H1 (cell line): ENCODE results near the gene MXI1. TPM values are rescaled to one million over a fixed set of nuclear protein-coding genes. Genes with fewer than 3 reads are reported as not detected.

Experiments used
- CTCF ChIA-PET: fragments of 300-600 bp; sonication (Branson Sonifier 250); formaldehyde crosslinking; loops from one replicate; lab custom pipeline; 2021; ENCODE audit not compliant: partially characterized antibody; lab: Charles Lee
- POLR2A ChIA-PET: fragments of 300-600 bp; sonication (Branson Sonifier 250); formaldehyde crosslinking; loops from one replicate; lab custom pipeline; 2021; ENCODE audit warnings: inconsistent platforms; ENCODE audit not compliant: partially characterized antibody; lab: Charles Lee
- DNase-seq, 2 experiments: peaks; one replicate each; pipeline versions ENCODE4 v3.0.0 to v3.0.0-alpha.2; 2010 to 2022; ENCODE audit warnings: low spot score in 2 of 2, low read depth in 1 of 2, mixed read lengths in 1 of 2
- FAIRE-seq: peaks from 2 replicates; lab custom pipeline; 2011; peaks lifted over from hg19 to GRCh38; lab: Jason Lieb, UNC
- H2AFZ ChIP-seq: 2 replicates; pipeline ENCODE4 v1.8.1; 2012; ENCODE audit warnings: low read length, inconsistent platforms
- H2AK5ac ChIP-seq: 2 replicates; pipeline ENCODE4 v1.6.1; 2013; ENCODE audit warnings: low read depth, low read length
- H2BK120ac ChIP-seq: replicated peaks from 2 replicates; pipeline ENCODE3; 2013; ENCODE audit warnings: low read depth, low read length, inconsistent platforms
- H2BK12ac ChIP-seq: 2 replicates; pipeline ENCODE4 v1.6.1; 2013; ENCODE audit warnings: low read depth, low read length
- H2BK15ac ChIP-seq: 2 replicates; pipeline ENCODE4 v1.6.1; 2013; ENCODE audit warnings: low read length
- H2BK20ac ChIP-seq: 2 replicates; pipeline ENCODE4 v1.6.1; 2013; ENCODE audit warnings: low read length
- H2BK5ac ChIP-seq: 2 replicates; pipeline ENCODE4 v1.6.1; 2013; ENCODE audit warnings: low read depth, low read length
- H3K14ac ChIP-seq: 2 replicates; pipeline ENCODE4 v1.6.1; 2013; ENCODE audit warnings: inconsistent platforms; ENCODE audit not compliant: insufficient read length
- H3K18ac ChIP-seq: 2 replicates; pipeline ENCODE4 v1.6.1; 2013; ENCODE audit warnings: low read length; ENCODE audit errors: extremely low read depth
- H3K23ac ChIP-seq: 2 replicates; pipeline ENCODE4 v1.6.1; 2013; ENCODE audit warnings: inconsistent platforms; ENCODE audit not compliant: insufficient read length
- H3K23me2 ChIP-seq: 2 replicates; pipeline ENCODE4 v1.6.1; 2013; ENCODE audit warnings: low read depth, low read length
- H3K27ac ChIP-seq: 2 replicates; pipeline ENCODE4 v1.6.1; 2011; ENCODE audit warnings: low read depth, low read length, inconsistent platforms
- H3K27me3 ChIP-seq, 4 experiments: replicated peaks in 1 of 4; 1 replicate in 1 of 4; 2 replicates in 3 of 4; pipeline versions ENCODE4 v1.6.1 to v1.8.1; 2011 to 2013; ENCODE audit warnings: low read length in 3 of 4, mild to moderate bottlenecking in 3 of 4, inconsistent platforms in 2 of 4, mixed read lengths in 2 of 4, moderate library complexity in 1 of 4; ENCODE audit not compliant: control insufficient read depth in 3 of 4, insufficient read depth in 3 of 4; ENCODE audit errors: extremely low read depth in 1 of 4
- H3K36me3 ChIP-seq, 4 experiments: 2 replicates each; pipeline versions ENCODE4 v1.6.1 to v1.8.1; 2011 to 2013; ENCODE audit warnings: mild to moderate bottlenecking in 4 of 4, low read length in 3 of 4, moderate library complexity in 2 of 4, control low read depth in 1 of 4, inconsistent platforms in 1 of 4; ENCODE audit not compliant: insufficient read depth in 4 of 4, control insufficient read depth in 2 of 4
- H3K4ac ChIP-seq: replicated peaks from 2 replicates; pipeline ENCODE3; 2013; ENCODE audit warnings: low read length, low read depth, mixed read lengths, inconsistent platforms; ENCODE audit not compliant: insufficient read length
- H3K4me1 ChIP-seq, 4 experiments: replicated peaks in 1 of 4; 1 replicate in 1 of 4; 2 replicates in 3 of 4; pipeline versions ENCODE4 v1.6.1 to v1.8.1; 2011 to 2013; ENCODE audit warnings: low read length in 3 of 4, inconsistent platforms in 2 of 4, mixed read lengths in 1 of 4; ENCODE audit not compliant: insufficient read depth in 4 of 4, control insufficient read depth in 3 of 4
- H3K4me2 ChIP-seq, 2 experiments: 2 replicates each; pipeline versions ENCODE4 v1.6.1 to v1.8.1; 2011 to 2013; ENCODE audit warnings: low read depth in 2 of 2, low read length in 2 of 2, control low read depth in 1 of 2, inconsistent platforms in 1 of 2, mild to moderate bottlenecking in 1 of 2; ENCODE audit not compliant: insufficient read depth in 1 of 2
- H3K4me3 ChIP-seq, 4 experiments: fragments of 200-600, 300-600 bp in 1 of 4; sonication (generic), shearing (Covaris generic), sonication (Bioruptor Twin) in 1 of 4; 2 replicates each; pipeline versions ENCODE4 v1.5.1 to v1.8.1; 2011 to 2016; ENCODE audit warnings: low read length in 4 of 4, low read depth in 3 of 4, control low read depth in 2 of 4, inconsistent platforms in 2 of 4, mild to moderate bottlenecking in 2 of 4, mixed read lengths in 1 of 4, moderate library complexity in 1 of 4; ENCODE audit not compliant: insufficient read depth in 2 of 4; ENCODE audit errors: extremely low read depth in 1 of 4
- H3K56ac ChIP-seq: replicated peaks from 2 replicates; pipeline ENCODE3; 2013; ENCODE audit warnings: low read depth, mild to moderate bottlenecking, mixed read lengths, low read length, inconsistent platforms; ENCODE audit not compliant: insufficient read length
- H3K79me1 ChIP-seq: 2 replicates; pipeline ENCODE4 v1.6.1; 2013; ENCODE audit warnings: low read depth, low read length, control low read depth
- H3K79me2 ChIP-seq, 2 experiments: 2 replicates each; pipeline versions ENCODE4 v1.6.1 to v1.8.1; 2012 to 2013; ENCODE audit warnings: low read length in 2 of 2, mild to moderate bottlenecking in 2 of 2, inconsistent platforms in 1 of 2; ENCODE audit not compliant: insufficient read depth in 2 of 2, control insufficient read depth in 1 of 2
- H3K9ac ChIP-seq, 4 experiments: replicated peaks in 1 of 4; 1 replicate in 1 of 4; 2 replicates in 3 of 4; pipeline versions ENCODE4 v1.6.1 to v1.8.1; 2011 to 2013; ENCODE audit warnings: low read depth in 3 of 4, low read length in 3 of 4, control low read depth in 2 of 4, mild to moderate bottlenecking in 2 of 4, moderate library complexity in 2 of 4, inconsistent platforms in 1 of 4; ENCODE audit errors: extremely low read depth in 1 of 4
- H3K9me3 ChIP-seq, 2 experiments: 2 replicates each; pipeline versions ENCODE4 v1.6.1 to v1.8.1; 2012 to 2013; ENCODE audit warnings: mild to moderate bottlenecking in 2 of 2, moderate library complexity in 2 of 2, control low read depth in 1 of 2, inconsistent platforms in 1 of 2, low read depth in 1 of 2, low read length in 1 of 2, mixed read lengths in 1 of 2; ENCODE audit not compliant: insufficient read depth in 2 of 2
- H4K20me1 ChIP-seq, 2 experiments: replicated peaks in 1 of 2; 2 replicates each; pipeline versions ENCODE3 to v1.8.1; 2011 to 2013; ENCODE audit warnings: inconsistent platforms in 2 of 2, low read length in 2 of 2, mild to moderate bottlenecking in 1 of 2; ENCODE audit not compliant: insufficient read depth in 2 of 2, control insufficient read depth in 1 of 2
- H4K5ac ChIP-seq: 2 replicates; pipeline ENCODE4 v1.6.1; 2013; ENCODE audit warnings: low read length, low read depth, mixed read lengths, inconsistent platforms; ENCODE audit not compliant: insufficient read length
- H4K8ac ChIP-seq: 2 replicates; pipeline ENCODE4 v1.8.0; 2013; ENCODE audit warnings: mild to moderate bottlenecking, moderate library complexity, low read length, inconsistent platforms; ENCODE audit not compliant: insufficient read depth; ENCODE audit errors: extremely low read depth
- H4K91ac ChIP-seq: replicated peaks from 2 replicates; pipeline ENCODE3; 2013; ENCODE audit warnings: low read length, mixed read lengths, inconsistent platforms; ENCODE audit not compliant: insufficient read length
- BACH1 ChIP-seq: IDR thresholded peaks from 2 replicates; pipeline ENCODE4 v1.6.1; 2012; ENCODE audit warnings: low read length, improper control_type of control experiment
- GABPA ChIP-seq: IDR thresholded peaks from 2 replicates; pipeline ENCODE4 v1.6.1; 2011; ENCODE audit warnings: mild to moderate bottlenecking, low read length, moderate library complexity, borderline replicate concordance; ENCODE audit not compliant: insufficient read depth
- HDAC2 ChIP-seq, 2 experiments: fragments of 300-600 bp in 1 of 2; sonication (generic) in 1 of 2; IDR thresholded peaks; 2 replicates each; pipeline ENCODE4 v1.6.1; 2011 to 2012; ENCODE audit warnings: low read depth in 2 of 2, low read length in 2 of 2, mild to moderate bottlenecking in 2 of 2, moderate library complexity in 2 of 2, borderline replicate concordance in 1 of 2, inconsistent platforms in 1 of 2
- NRF1 ChIP-seq: IDR thresholded peaks from 2 replicates; pipeline ENCODE4 v1.6.1; 2011; ENCODE audit warnings: mild to moderate bottlenecking, low read depth, low read length, improper control_type of control experiment
- RFX5 ChIP-seq: IDR thresholded peaks from 2 replicates; pipeline ENCODE4 v1.6.1; 2011; ENCODE audit warnings: low read depth, low read length, improper control_type of control experiment, borderline replicate concordance
- SP4 ChIP-seq: IDR thresholded peaks from 2 replicates; pipeline ENCODE4 v1.6.1; 2012; ENCODE audit warnings: low read length, inconsistent platforms
- WGBS, 2 experiments: shearing (Covaris generic) in 1 of 2; methylation state at CpG; one replicate each; pipeline versions ENCODE4 v1.1.6 to v1.1.7; 2013 to 2015; ENCODE audit warnings: low lambda C conversion rate in 2 of 2, mixed read lengths in 2 of 2, inconsistent platforms in 1 of 2, low coverage in 1 of 2, missing lambda C conversion rate in 1 of 2; ENCODE audit not compliant: insufficient replicate concordance in 2 of 2, insufficient coverage in 1 of 2, insufficient read length in 1 of 2; ENCODE audit errors: extremely low coverage in 1 of 2, missing lambda C conversion rate in 1 of 2; 5-methylcytosine and 5-hydroxymethylcytosine counted together
- polyA plus RNA-seq, 7 experiments: library from polyadenylated mRNA; depleted of rRNA in 3 of 7; stranded (reverse) in 5 of 7; unstranded in 2 of 7; fragments of >200 nt in 5 of 7; fragments of 200-250 nt in 2 of 7; gene quantifications; 1 replicate in 5 of 7; 2 replicates in 1 of 7; 4 replicates in 1 of 7; pipeline versions ENCODE4 v1.2.1 to v1.2.3, GENCODE V29; 2011 to 2013; ENCODE audit warnings: missing spikeins in 2 of 7, mixed read lengths in 2 of 7
- total RNA-seq: library from RNA; stranded (reverse); fragmentation: NEBNext Ultra II Directional; extraction: Animal tissue kit (Norgen Biotek cat#: 25700); gene quantifications from 2 replicates; pipeline ENCODE4 v1.2.1, GENCODE V29; 2021
- TF ChIP-seq, protein P1 (sequence below): IDR thresholded peaks from 2 replicates; pipeline ENCODE4 v1.6.1; 2011; ENCODE audit warnings: low read length, improper control_type of control experiment
- TF ChIP-seq, protein P2 (sequence below), 3 experiments: IDR thresholded peaks; 1 replicate in 2 of 3; 2 replicates in 1 of 3; pipeline versions ENCODE4 v1.5.1 to v1.6.1; 2011; ENCODE audit warnings: low read length in 3 of 3, mild to moderate bottlenecking in 3 of 3, inconsistent platforms in 2 of 3, low read depth in 1 of 3, moderate library complexity in 1 of 3; ENCODE audit not compliant: insufficient read depth in 1 of 3; ENCODE audit errors: control extremely low read depth in 1 of 3

The MXI1 gene
- total and polyA plus RNA-seq, 2 of the 8 experiments (the other 6 are each of a cell fraction or from before 2014, with no cell fraction given), result 5.7 to 8.8 TPM

DNA sequence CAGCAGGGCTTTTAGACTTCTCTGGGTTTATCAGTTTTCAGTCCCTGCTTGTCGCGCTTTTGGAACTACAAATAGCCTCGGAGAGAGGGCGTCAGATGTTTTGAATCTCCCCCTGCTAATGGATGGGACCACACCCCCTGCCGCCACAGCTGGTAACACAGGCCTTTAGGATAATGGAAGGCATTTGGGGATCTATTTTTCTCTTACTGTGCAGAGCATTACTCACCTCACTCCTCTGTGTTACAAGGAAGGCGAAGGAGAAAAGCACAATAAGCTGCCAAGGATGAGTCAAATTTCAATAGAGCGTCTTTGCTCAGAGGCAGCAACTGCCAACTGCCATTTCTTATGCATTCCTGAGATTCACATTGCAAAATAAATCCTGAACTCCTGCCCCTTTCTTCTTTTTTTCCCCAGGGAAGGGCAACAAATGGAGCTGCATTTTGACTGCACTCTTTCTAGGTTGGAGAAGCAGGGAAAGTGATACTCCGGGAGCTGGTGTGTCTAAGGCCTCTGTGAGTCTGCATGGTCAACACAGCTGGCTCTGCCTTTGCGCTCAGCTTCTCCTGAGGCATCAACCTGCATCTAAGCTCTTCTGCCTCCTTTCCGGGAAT, 128.8 kb downstream of the MXI1 start:
- FAIRE-seq (no peak), DNase-seq (peak in 1 of 2 experiments; percentile 58)
- CTCF ChIA-PET, result interaction anchor here (0.7 to 2.3 kb wide), 17 partner anchors 8 to 339 kb away, joined by 3 to 13 read pairs (median 3); no protein-coding TSS in a partner anchor
- WGBS, 2 experiments, result 45% methylated on average over 10 of the region's 10 CpGs; no CpG with 5 or more reads in 1 of the 2 experiments
- Histone ChIP-seq H2BK5ac (no peak overlapping the region; the same call in 1 of the 2 replicates), H3K36me3 (no peaks in the 10 kb centered on the region), H2AK5ac (no peak overlapping the region), H4K91ac (no peak overlapping the region), H3K4ac (no peak overlapping the region), H3K56ac (no peak overlapping the region), H2AFZ (peak overlapping the region; percentile 87), H2BK20ac (no peak overlapping the region), H4K20me1 (no peaks in the 10 kb centered on the region), H2BK15ac (no peak overlapping the region), H4K5ac (peak overlapping the region; percentile 12), H2BK12ac (no peak overlapping the region), H3K4me1 (peaks cover 5 to 12% (median 6%) of the 10 kb centered on the region in 4 experiments; a peak in 6 of 7 replicates), H3K23ac (no peak overlapping the region), H3K23me2 (peaks cover 2% of the 10 kb centered on the region; the same call in 1 of the 2 replicates), H3K79me2 (no peaks in the 10 kb centered on the region), H3K18ac (no peak overlapping the region), H3K9ac (no peak overlapping the region), H2BK120ac (no peak overlapping the region), H3K79me1 (no peaks in the 10 kb centered on the region), H3K9me3 (peaks cover 0 to 7% of the 10 kb centered on the region in 2 experiments; a peak in 2 of 4 replicates), H3K27ac (no peak overlapping the region), H3K27me3 (no peaks in the 10 kb centered on the region), H3K4me2 (peak overlapping the region; percentile 44 to 56), H3K4me3 (peak overlapping the region in 1 of 4 experiments; percentile 8; a peak in 1 of 8 replicates), H4K8ac (no peak overlapping the region), H3K14ac (no peak overlapping the region)
- TF ChIP-seq, protein P1, sequence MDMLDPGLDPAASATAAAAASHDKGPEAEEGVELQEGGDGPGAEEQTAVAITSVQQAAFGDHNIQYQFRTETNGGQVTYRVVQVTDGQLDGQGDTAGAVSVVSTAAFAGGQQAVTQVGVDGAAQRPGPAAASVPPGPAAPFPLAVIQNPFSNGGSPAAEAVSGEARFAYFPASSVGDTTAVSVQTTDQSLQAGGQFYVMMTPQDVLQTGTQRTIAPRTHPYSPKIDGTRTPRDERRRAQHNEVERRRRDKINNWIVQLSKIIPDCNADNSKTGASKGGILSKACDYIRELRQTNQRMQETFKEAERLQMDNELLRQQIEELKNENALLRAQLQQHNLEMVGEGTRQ, result no peak
- no peak for TF ChIP-seq RFX5
- TF ChIP-seq, protein P2, sequence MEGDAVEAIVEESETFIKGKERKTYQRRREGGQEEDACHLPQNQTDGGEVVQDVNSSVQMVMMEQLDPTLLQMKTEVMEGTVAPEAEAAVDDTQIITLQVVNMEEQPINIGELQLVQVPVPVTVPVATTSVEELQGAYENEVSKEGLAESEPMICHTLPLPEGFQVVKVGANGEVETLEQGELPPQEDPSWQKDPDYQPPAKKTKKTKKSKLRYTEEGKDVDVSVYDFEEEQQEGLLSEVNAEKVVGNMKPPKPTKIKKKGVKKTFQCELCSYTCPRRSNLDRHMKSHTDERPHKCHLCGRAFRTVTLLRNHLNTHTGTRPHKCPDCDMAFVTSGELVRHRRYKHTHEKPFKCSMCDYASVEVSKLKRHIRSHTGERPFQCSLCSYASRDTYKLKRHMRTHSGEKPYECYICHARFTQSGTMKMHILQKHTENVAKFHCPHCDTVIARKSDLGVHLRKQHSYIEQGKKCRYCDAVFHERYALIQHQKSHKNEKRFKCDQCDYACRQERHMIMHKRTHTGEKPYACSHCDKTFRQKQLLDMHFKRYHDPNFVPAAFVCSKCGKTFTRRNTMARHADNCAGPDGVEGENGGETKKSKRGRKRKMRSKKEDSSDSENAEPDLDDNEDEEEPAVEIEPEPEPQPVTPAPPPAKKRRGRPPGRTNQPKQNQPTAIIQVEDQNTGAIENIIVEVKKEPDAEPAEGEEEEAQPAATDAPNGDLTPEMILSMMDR (IDR thresholded peaks at IDR 0.05; ENCODE audit: control extremely low read depth in 1 of 3, insufficient read depth in 1 of 3, low read depth in 1 of 3, low read length in 3 of 3), result peak in 2 of 3 experiments; percentile 12 to 17; a peak in 2 of 4 replicates
- TF ChIP-seq GABPA, result no peak
- TF ChIP-seq SP4, result no peak
- TF ChIP-seq HDAC2 (IDR thresholded peaks at IDR 0.05; ENCODE audit: borderline replicate concordance in 1 of 2, low read depth in 2 of 2, low read length in 2 of 2), result no peak
- no peak for TF ChIP-seq BACH1
- no peak for TF ChIP-seq NRF1
- POLR2A ChIA-PET, result interaction anchor here (0.7 to 0.9 kb wide), 2 partner anchors 38 to 70 kb away, joined by 3 to 4 read pairs; no protein-coding TSS in a partner anchor
